ENCODE results near the gene TP53RK. TPM values are rescaled to one million over a fixed set of nuclear protein-coding genes. Genes with fewer than 3 reads are reported as not detected.

TP53RK gene
- total RNA-seq, 1 donor = 21.0 TPM

- Histone ChIP-seq H4K20me1 (ENCODE audit: insufficient read depth, low read length) (no peaks in the 10 kb centered on the region), H3K4me2 (ENCODE audit: insufficient read depth, low read length) (no peak overlapping the region)
Observed at GRCh38 chr20:46666818-46667515, 22.3 kb downstream of the TP53RK start.

DNA sequence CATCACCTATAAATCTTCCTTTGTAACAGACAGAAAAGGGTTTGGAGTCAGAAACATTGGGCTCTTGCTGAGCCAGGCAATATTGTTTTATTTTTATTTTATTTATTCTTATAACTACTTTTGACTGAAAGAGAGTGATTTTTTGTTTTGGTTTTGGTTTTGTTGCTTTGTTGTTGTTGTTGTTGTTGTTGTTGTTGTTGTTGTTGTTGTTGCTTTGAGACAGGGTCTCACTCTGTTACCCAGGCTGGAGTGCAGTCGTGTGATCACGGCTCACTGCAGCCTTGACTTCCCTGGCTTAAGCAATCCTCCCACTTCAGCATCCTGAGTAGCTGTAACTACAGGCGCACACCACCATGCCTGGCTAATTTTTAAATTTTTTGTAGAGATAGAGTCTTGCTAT lies 22.9 kb downstream of the TP53RK start:
- no peaks in the 10 kb centered on the region for H3K27me3 ChIP-seq (ENCODE audit: insufficient read depth, low read length)
- no peak for DNase-seq (ENCODE audit: insufficient read length, low spot score, missing footprints)
- TF ChIP-seq CTCF (IDR thresholded peaks at IDR 0.05; ENCODE audit: extremely low read depth, low read depth, low read length) = no peak
- H3K4me1 ChIP-seq (ENCODE audit: insufficient read depth, low read length) = no peaks in the 10 kb centered on the region
- H3K4me3 ChIP-seq (ENCODE audit: insufficient read depth, low read length) = no peak overlapping the region
- no peak overlapping the region for H3K27ac ChIP-seq (ENCODE audit: low read depth, low read length)
- H3K4me2 ChIP-seq (ENCODE audit: insufficient read depth, low read length) = no peak overlapping the region
- no peaks in the 10 kb centered on the region for H4K20me1 ChIP-seq (ENCODE audit: insufficient read depth, low read length)
- H2AFZ ChIP-seq (ENCODE audit: low read length) = no peak overlapping the region
- H3K79me2 ChIP-seq (ENCODE audit: insufficient read depth, low read length) = no peaks in the 10 kb centered on the region
- no peaks in the 10 kb centered on the region for H3K9me3 ChIP-seq (ENCODE audit: low read depth, low read length)
- no peaks in the 10 kb centered on the region for H3K36me3 ChIP-seq (ENCODE audit: insufficient read depth, low read length)

More at GRCh38 chr20:46666818-46667515, 22.3 kb downstream of the TP53RK start:
- Histone ChIP-seq H2AFZ (ENCODE audit: low read length) (no peak overlapping the region), H3K4me1 (ENCODE audit: insufficient read depth, low read length) (no peaks in the 10 kb centered on the region), H3K27me3 (ENCODE audit: insufficient read depth, low read length) (no peaks in the 10 kb centered on the region), H3K27ac (ENCODE audit: low read depth, low read length) (no peak overlapping the region), H3K36me3 (ENCODE audit: insufficient read depth, low read length) (no peaks in the 10 kb centered on the region), H3K9me3 (ENCODE audit: low read depth, low read length) (no peaks in the 10 kb centered on the region), H3K79me2 (ENCODE audit: insufficient read depth, low read length) (no peaks in the 10 kb centered on the region), H3K4me3 (ENCODE audit: insufficient read depth, low read length) (no peak overlapping the region)
- no peak for TF ChIP-seq CTCF (IDR thresholded peaks at IDR 0.05; ENCODE audit: extremely low read depth, low read depth, low read length)
- DNase-seq (ENCODE audit: insufficient read length, low spot score, missing footprints) = no peak

DNA sequence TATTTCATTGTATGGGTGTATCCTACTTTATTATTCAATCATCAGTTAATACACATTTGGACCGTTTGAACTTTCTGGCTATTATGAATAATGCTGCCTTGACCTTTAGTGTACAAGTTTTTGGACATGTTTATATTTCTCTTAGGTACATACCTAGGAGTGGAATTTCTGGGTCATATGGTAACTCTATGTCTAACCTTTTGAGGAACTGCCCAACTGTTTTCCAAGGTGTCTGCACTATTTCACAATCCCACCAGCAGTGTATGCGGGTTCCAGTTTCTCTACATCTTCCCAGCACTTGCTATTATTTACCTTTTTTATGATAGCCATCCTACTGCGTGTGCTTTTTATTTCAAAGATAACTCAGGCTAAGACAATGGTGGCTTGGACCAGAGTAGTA lies 23.6 kb downstream of the TP53RK start:
- Histone ChIP-seq H3K36me3 (ENCODE audit: insufficient read depth, low read length) (no peaks in the 10 kb centered on the region), H3K27ac (ENCODE audit: low read depth, low read length) (no peak overlapping the region), H3K9me3 (ENCODE audit: low read depth, low read length) (no peaks in the 10 kb centered on the region), H2AFZ (ENCODE audit: low read length) (no peak overlapping the region), H3K79me2 (ENCODE audit: insufficient read depth, low read length) (no peaks in the 10 kb centered on the region), H4K20me1 (ENCODE audit: insufficient read depth, low read length) (no peaks in the 10 kb centered on the region), H3K4me1 (ENCODE audit: insufficient read depth, low read length) (no peaks in the 10 kb centered on the region), H3K27me3 (ENCODE audit: insufficient read depth, low read length) (no peaks in the 10 kb centered on the region), H3K4me3 (ENCODE audit: insufficient read depth, low read length) (no peak overlapping the region), H3K4me2 (ENCODE audit: insufficient read depth, low read length) (no peak overlapping the region)
- DNase-seq (ENCODE audit: insufficient read length, low spot score, missing footprints) = no peak
- no peak for TF ChIP-seq CTCF (IDR thresholded peaks at IDR 0.05; ENCODE audit: extremely low read depth, low read depth, low read length)

DNA sequence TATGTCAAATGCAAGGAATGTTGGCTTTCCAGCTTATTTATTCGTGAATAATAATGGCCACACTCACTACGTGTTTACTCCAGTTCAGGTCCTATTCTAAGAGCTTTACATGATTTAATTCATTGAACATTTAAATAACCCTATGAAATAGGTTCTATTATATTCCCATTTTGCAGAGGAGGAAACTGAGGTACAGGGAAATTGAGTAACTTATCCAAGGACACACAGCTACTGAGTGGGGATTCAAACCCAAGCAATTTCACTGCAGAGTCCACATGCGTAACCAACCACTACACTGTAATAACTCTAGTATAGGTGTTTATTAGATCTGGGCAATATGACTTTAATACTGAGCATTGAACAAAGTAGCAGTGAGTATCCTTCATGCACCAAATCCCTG lies 25.7 kb downstream of the TP53RK start:
- no peaks in the 10 kb centered on the region for H3K27me3 ChIP-seq (ENCODE audit: insufficient read depth, low read length)
- no peak overlapping the region for H3K4me2 ChIP-seq (ENCODE audit: insufficient read depth, low read length)
- no peak overlapping the region for H3K4me3 ChIP-seq (ENCODE audit: insufficient read depth, low read length)
- H3K9me3 ChIP-seq (ENCODE audit: low read depth, low read length) = no peaks in the 10 kb centered on the region
- no peaks in the 10 kb centered on the region for H3K4me1 ChIP-seq (ENCODE audit: insufficient read depth, low read length)
- H3K79me2 ChIP-seq (ENCODE audit: insufficient read depth, low read length) = no peaks in the 10 kb centered on the region
- no peak for TF ChIP-seq CTCF (IDR thresholded peaks at IDR 0.05; ENCODE audit: extremely low read depth, low read depth, low read length)
- H3K27ac ChIP-seq (ENCODE audit: low read depth, low read length) = no peak overlapping the region
- no peak overlapping the region for H2AFZ ChIP-seq (ENCODE audit: low read length)
- no peaks in the 10 kb centered on the region for H3K36me3 ChIP-seq (ENCODE audit: insufficient read depth, low read length)
- DNase-seq (ENCODE audit: insufficient read length, low spot score, missing footprints) = no peak
- no peaks in the 10 kb centered on the region for H4K20me1 ChIP-seq (ENCODE audit: insufficient read depth, low read length)
